Panc1 (cell line): Measurements from ENCODE around the gene ALG14. TPM values are rescaled to one million over a fixed set of nuclear protein-coding genes. Genes with fewer than 3 reads are reported as not detected.

Experiments used
- ATAC-seq: fragments of 200-7000 bp; cut with Tn5 transposase; 2 replicates; pipeline ENCODE4 v1.9.1; 2020; ENCODE audit warnings: mild to moderate bottlenecking, moderate library complexity
- BruUV-seq: library from RNA; stranded (reverse); fragments of 400-500 nt; replicated peaks from 2 replicates; lab custom pipeline; 2021; lab: Mats Ljungman, UMichigan
- CTCF ChIA-PET: fragments of 300-600 bp; sonication (Branson Sonifier 250); formaldehyde crosslinking; loops from one replicate; lab custom pipeline; 2022; ENCODE audit warnings: antibody characterized with exemption; lab: Charles Lee
- POLR2A ChIA-PET: fragments of 300-600 bp; sonication (Branson Sonifier 250); formaldehyde crosslinking; loops from one replicate; lab custom pipeline; 2022; ENCODE audit warnings: antibody characterized with exemption; lab: Charles Lee
- DNase-seq: peaks from one replicate; pipeline ENCODE4 v3.0.0-alpha.2; 2010; ENCODE audit warnings: low read depth, low spot score
- H3K27ac ChIP-seq: 2 replicates; pipeline ENCODE4 v1.5.1; 2011; ENCODE audit warnings: mild to moderate bottlenecking, low read length, inconsistent platforms
- H3K27me3 ChIP-seq: fragments of 200-500 bp; sonication (Bioruptor generic); 2 replicates; pipeline ENCODE4 v1.6.0; 2014; ENCODE audit warnings: low read length, inconsistent platforms; ENCODE audit not compliant: control insufficient read depth, insufficient read depth
- H3K36me3 ChIP-seq: fragments of 200-500 bp; sonication (Bioruptor generic); 2 replicates; pipeline ENCODE4 v1.5.1; 2014; ENCODE audit warnings: inconsistent platforms, mild to moderate bottlenecking, low read length, moderate library complexity; ENCODE audit not compliant: control insufficient read depth, insufficient read depth
- H3K4me1 ChIP-seq: 2 replicates; pipeline ENCODE4 v1.5.1; 2011; ENCODE audit warnings: inconsistent platforms, mild to moderate bottlenecking, low read length, moderate library complexity; ENCODE audit not compliant: control insufficient read depth, insufficient read depth
- H3K4me3 ChIP-seq, 2 experiments: 2 replicates each; pipeline ENCODE4 v1.5.1; 2011 to 2012; ENCODE audit warnings: low read depth in 2 of 2, low read length in 2 of 2, mild to moderate bottlenecking in 2 of 2, inconsistent platforms in 1 of 2, moderate library complexity in 1 of 2
- H3K9me3 ChIP-seq: fragments of 200-500 bp; sonication (Bioruptor generic); 2 replicates; pipeline ENCODE4 v1.5.1; 2014; ENCODE audit warnings: low read depth, mild to moderate bottlenecking, inconsistent platforms, low read length, moderate library complexity; ENCODE audit not compliant: control insufficient read depth, insufficient read depth
- POLR2AphosphoS5 ChIP-seq: IDR thresholded peaks from 2 replicates; pipeline ENCODE4 v1.6.1; 2012; ENCODE audit warnings: mild to moderate bottlenecking, low read depth, low read length, moderate library complexity
- SIN3A ChIP-seq: IDR thresholded peaks from 2 replicates; pipeline ENCODE4 v1.6.1; 2012; ENCODE audit warnings: low read depth, mild to moderate bottlenecking, low read length, moderate library complexity, borderline replicate concordance; ENCODE audit not compliant: insufficient read depth
- TCF7L2 ChIP-seq: IDR thresholded peaks from 2 replicates; pipeline ENCODE4 v1.6.1; 2011; ENCODE audit warnings: mild to moderate bottlenecking, low read depth, low read length, inconsistent platforms
- in situ Hi-C: cut with HindIII; loops from 2 replicates; pipeline ENCODE4 v1.10.0; 2016; ENCODE audit warnings: low sequenced_read_pairs, low pct_unique_long_range_greater_than_20kb
- intact Hi-C: fragments of 100-400 bp; cut with micrococcal nuclease; formaldehyde crosslinking; loops from one replicate; pipeline ENCODE4 v1.10.0; 2022; ENCODE audit not compliant: unreplicated experiment
- total RNA-seq: library from RNA; stranded (reverse); gene quantifications from one replicate; pipeline ENCODE4 v1.2.1, GENCODE V29; 2021; ENCODE audit not compliant: unreplicated experiment
- TF ChIP-seq, protein P1 (sequence below), 2 experiments: IDR thresholded peaks; 2 replicates each; pipeline ENCODE4 v1.6.1; 2011 to 2012; ENCODE audit warnings: low read depth in 2 of 2, control low read depth in 1 of 2, low read length in 1 of 2, mild to moderate bottlenecking in 1 of 2, moderate library complexity in 1 of 2; ENCODE audit not compliant: insufficient read depth in 1 of 2
- TF ChIP-seq, protein P2 (sequence below): fragments of 450-650 bp; IDR thresholded peaks from 2 replicates; pipeline ENCODE4 v1.5.1; 2017; ENCODE audit warnings: mild to moderate bottlenecking

The ALG14 gene
- total RNA-seq, 1 experiment from 2014 or later = 4.1 TPM

DNA sequence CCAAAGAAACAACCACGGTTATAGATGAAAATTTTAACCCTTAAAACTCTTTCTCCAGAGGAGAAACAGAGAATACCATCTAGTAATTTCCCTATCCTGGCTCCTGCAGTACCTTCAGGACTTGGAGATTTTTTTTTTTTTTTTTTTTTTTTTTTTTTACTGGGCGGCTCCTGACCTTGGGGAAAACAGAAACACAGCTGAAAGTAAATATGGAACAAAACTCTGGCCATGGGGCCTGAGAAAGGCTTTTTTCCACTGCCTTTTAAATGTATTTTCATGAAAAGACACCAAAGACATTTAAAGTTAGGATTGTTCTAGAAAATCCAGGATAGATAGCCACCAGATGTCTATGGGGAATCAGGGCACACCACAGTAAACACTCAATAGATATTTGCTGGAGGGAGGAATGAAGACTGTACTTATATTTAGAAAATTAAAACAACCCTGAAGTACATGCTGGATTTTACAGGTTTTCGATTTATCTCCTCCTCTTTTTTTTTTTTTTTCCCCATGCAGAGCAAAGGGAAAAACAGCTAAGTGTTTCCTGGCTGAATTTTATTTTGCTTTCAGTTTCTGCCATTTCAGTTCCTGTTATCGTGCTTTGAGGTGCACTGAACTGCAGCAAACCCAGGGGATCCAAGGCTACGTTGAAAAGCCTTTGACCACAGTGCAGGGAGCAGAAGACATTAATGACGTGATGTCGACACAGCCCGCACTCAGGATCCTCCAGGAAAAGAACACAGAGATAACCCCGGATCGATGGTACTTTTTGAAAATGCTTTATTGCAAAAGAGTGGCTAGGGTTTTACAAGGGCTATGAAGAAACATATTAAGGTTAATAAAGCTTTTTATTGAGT, 110.1 kb downstream of the ALG14 start:
- intact Hi-C loops (no loop called here), in situ Hi-C loops (no loop called here)
- ChIA-PET POLR2A (interaction anchor here (0.5 kb wide), 1 partner anchor 10 kb away, joined by 10 read pairs; no protein-coding TSS in a partner anchor), CTCF (interaction anchor here (0.6 kb wide), 1 partner anchor 34 kb away, joined by 3 read pairs; no protein-coding TSS in a partner anchor)
- peak overlapping the region; percentile 37; the same call in 1 of the 2 replicates for H3K27ac ChIP-seq
- ATAC-seq = no peak
- H3K36me3 ChIP-seq = no peaks in the 10 kb centered on the region
- H3K27me3 ChIP-seq = no peaks in the 10 kb centered on the region
- no peaks in the 10 kb centered on the region for H3K9me3 ChIP-seq
- DNase-seq = no peak
- no TSS peak for BruUV-seq
- peak overlapping the region in 1 of 2 experiments; percentile 34; a peak in 3 of 4 replicates for H3K4me3 ChIP-seq
- H3K4me1 ChIP-seq = 0 out of 2 replicates have a peak, but pooled peaks cover 2% of the 10 kb centered on the region
- no peak for TF ChIP-seq POLR2AphosphoS5
- TF ChIP-seq TCF7L2 = peak; percentile 53; the same call in 1 of the 2 replicates

DNA sequence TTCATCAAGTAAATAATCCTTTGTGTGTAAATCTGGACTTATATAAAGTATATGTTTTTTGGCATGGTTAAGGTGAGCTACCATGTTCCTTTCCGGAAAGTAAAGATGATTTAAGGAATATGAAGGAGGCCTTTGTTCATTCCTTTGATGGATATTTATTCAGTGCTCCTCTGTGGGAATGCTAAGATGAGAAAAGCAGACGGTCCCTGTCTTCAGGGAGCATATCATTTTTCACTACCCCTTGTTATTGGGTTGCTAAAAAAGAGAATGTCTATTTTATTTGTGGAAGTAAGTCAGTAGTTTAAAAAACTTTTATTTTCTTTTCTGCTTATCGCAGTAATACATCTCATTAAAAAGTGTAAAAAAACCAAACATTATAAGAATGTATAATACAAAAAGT, 110.8 kb downstream of the ALG14 start:
- Histone ChIP-seq H3K27me3 (no peaks in the 10 kb centered on the region), H3K4me1 (0 out of 2 replicates have a peak, but pooled peaks cover 2% of the 10 kb centered on the region), H3K4me3 (no peak overlapping the region), H3K36me3 (no peaks in the 10 kb centered on the region), H3K27ac (no peak overlapping the region), H3K9me3 (no peaks in the 10 kb centered on the region)
- in situ Hi-C loops = no loop called here
- CTCF ChIA-PET = no interaction called here
- DNase-seq = no peak
- intact Hi-C loops = no loop called here
- POLR2A ChIA-PET = interaction anchor here (0.5 kb wide), 1 partner anchor 9 kb away, joined by 10 read pairs; no protein-coding TSS in a partner anchor
- TF ChIP-seq, protein P1, sequence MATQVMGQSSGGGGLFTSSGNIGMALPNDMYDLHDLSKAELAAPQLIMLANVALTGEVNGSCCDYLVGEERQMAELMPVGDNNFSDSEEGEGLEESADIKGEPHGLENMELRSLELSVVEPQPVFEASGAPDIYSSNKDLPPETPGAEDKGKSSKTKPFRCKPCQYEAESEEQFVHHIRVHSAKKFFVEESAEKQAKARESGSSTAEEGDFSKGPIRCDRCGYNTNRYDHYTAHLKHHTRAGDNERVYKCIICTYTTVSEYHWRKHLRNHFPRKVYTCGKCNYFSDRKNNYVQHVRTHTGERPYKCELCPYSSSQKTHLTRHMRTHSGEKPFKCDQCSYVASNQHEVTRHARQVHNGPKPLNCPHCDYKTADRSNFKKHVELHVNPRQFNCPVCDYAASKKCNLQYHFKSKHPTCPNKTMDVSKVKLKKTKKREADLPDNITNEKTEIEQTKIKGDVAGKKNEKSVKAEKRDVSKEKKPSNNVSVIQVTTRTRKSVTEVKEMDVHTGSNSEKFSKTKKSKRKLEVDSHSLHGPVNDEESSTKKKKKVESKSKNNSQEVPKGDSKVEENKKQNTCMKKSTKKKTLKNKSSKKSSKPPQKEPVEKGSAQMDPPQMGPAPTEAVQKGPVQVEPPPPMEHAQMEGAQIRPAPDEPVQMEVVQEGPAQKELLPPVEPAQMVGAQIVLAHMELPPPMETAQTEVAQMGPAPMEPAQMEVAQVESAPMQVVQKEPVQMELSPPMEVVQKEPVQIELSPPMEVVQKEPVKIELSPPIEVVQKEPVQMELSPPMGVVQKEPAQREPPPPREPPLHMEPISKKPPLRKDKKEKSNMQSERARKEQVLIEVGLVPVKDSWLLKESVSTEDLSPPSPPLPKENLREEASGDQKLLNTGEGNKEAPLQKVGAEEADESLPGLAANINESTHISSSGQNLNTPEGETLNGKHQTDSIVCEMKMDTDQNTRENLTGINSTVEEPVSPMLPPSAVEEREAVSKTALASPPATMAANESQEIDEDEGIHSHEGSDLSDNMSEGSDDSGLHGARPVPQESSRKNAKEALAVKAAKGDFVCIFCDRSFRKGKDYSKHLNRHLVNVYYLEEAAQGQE (IDR thresholded peaks at IDR 0.05; ENCODE audit: insufficient read depth in 1 of 2, low read depth in 2 of 2, low read length in 1 of 2) = no peak
- TF ChIP-seq SIN3A (no peak), TCF7L2 (no peak), POLR2AphosphoS5 (no peak)
- TF ChIP-seq, protein P2, sequence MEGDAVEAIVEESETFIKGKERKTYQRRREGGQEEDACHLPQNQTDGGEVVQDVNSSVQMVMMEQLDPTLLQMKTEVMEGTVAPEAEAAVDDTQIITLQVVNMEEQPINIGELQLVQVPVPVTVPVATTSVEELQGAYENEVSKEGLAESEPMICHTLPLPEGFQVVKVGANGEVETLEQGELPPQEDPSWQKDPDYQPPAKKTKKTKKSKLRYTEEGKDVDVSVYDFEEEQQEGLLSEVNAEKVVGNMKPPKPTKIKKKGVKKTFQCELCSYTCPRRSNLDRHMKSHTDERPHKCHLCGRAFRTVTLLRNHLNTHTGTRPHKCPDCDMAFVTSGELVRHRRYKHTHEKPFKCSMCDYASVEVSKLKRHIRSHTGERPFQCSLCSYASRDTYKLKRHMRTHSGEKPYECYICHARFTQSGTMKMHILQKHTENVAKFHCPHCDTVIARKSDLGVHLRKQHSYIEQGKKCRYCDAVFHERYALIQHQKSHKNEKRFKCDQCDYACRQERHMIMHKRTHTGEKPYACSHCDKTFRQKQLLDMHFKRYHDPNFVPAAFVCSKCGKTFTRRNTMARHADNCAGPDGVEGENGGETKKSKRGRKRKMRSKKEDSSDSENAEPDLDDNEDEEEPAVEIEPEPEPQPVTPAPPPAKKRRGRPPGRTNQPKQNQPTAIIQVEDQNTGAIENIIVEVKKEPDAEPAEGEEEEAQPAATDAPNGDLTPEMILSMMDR = no peak
- BruUV-seq = no TSS peak
- ATAC-seq = no peak
